Measurements from ENCODE around the gene PDZD8. TPM values are rescaled to one million over a fixed set of nuclear protein-coding genes. Genes with fewer than 3 reads are reported as not detected.
"Not testable (repeated sequence)": the region's sequence is repeated elsewhere in the genome, so short reads cannot be mapped to it uniquely, and the experiment has no call there.

Gene PDZD8
- total RNA-seq, 2 experiments from 2014 or later = 19.7 to 20.4 TPM

GRCh38 chr10:117253908-117254307, 121.3 kb downstream of the PDZD8 start:
- Mint-ChIP-seq H3K9me3 (no peaks in the 10 kb centered on the region), H3K27me3 (peaks cover 19% of the 10 kb centered on the region), H3K4me3 (no peak overlapping the region), H3K36me3 (no peaks in the 10 kb centered on the region), H3K4me1 (peaks cover 3% of the 10 kb centered on the region), H3K27ac (no peak overlapping the region)
- DNase-seq = no peak

GRCh38 chr10:117250411-117250810, 124.8 kb downstream of the PDZD8 start:
- H3K27ac Mint-ChIP-seq = no peak overlapping the region
- no peaks in the 10 kb centered on the region for H3K36me3 Mint-ChIP-seq
- H3K9me3 Mint-ChIP-seq = no peaks in the 10 kb centered on the region
- DNase-seq = no peak
- H3K4me3 Mint-ChIP-seq = no peak overlapping the region
- H3K27me3 Mint-ChIP-seq = peaks cover 30% of the 10 kb centered on the region
- peaks cover 8% of the 10 kb centered on the region for H3K4me1 Mint-ChIP-seq

DNA sequence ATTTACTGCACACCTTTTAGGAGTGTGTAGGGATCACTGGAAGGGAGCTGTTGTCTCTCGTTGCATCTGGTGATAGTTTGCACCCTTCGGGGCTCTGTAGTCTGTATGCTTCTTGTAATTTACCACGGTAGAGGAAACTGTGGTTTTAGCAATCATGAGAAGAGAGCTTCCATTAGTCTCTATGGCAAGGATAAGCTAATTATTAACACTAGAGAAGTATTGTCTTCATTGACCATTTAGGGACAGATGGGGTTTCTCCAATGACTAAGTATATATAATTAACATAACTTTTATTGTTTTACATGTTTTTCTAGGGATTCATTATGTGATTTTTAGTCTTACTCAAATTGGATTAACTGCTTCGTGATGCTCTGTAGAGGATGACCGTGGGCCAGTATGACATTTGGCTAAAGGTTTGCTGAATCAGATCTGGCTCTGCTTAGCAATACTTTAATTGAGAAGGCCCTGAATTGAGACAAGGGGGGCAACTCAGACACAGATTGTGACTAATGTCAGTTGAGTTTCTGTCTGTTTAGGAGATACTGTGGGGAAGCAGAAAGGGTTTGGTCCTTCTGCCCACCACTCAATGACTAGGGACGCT, 125.6 kb downstream of the PDZD8 start:
- H3K27me3 Mint-ChIP-seq = peaks cover 27% of the 10 kb centered on the region
- H3K36me3 Mint-ChIP-seq = no peaks in the 10 kb centered on the region
- no peak overlapping the region for H3K27ac Mint-ChIP-seq
- DNase-seq = no peak
- H3K4me3 Mint-ChIP-seq = no peak overlapping the region
- H3K4me1 Mint-ChIP-seq = peaks cover 8% of the 10 kb centered on the region
- H3K9me3 Mint-ChIP-seq = no peaks in the 10 kb centered on the region

- Mint-ChIP-seq H3K9me3 (no peaks in the 10 kb centered on the region), H3K27ac (no peak overlapping the region), H3K4me1 (peaks cover 8% of the 10 kb centered on the region), H3K36me3 (no peaks in the 10 kb centered on the region), H3K4me3 (no peak overlapping the region), H3K27me3 (peaks cover 31% of the 10 kb centered on the region)
- DNase-seq = no peak
These were observed 126.3 kb downstream of the PDZD8 start for GRCh38 chr10:117248750-117249465.

DNA sequence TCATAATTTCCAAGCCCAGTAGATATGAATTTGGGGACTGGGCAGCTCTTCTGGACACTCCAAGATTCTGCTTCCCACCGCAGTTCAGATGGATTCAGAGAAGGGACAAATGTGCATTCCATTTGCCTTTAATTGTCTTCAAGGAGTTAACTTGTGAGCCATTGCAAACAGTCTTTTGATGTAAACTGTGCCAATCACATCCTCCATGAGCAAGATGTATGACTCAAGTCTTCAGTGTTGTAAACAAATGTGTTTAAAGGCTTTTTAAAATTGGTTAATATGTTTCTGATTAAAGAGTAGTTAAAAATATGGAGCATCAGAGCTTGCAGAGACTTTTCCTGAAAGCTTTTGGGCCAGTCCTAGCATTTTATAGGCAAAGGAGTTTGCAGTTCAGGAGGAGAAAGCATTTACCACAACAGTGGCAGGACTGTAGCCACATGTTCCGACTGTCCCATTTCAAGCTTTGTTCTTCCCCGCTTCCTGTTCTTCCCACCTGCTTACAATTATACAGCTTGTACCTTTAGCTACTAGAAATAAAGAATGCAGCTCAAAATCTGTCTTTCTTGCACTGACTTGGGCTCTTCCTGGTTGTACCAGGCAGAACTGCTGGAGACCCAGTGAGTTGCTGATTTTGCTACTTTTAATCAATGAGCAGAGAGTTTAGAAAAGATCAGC, 128.1 kb downstream of the PDZD8 start:
- Mint-ChIP-seq H3K27me3 (peaks cover 49% of the 10 kb centered on the region), H3K36me3 (no peaks in the 10 kb centered on the region), H3K9me3 (no peaks in the 10 kb centered on the region), H3K4me1 (peaks cover 8% of the 10 kb centered on the region), H3K27ac (no peak overlapping the region), H3K4me3 (no peak overlapping the region)
- DNase-seq = no peak

DNA sequence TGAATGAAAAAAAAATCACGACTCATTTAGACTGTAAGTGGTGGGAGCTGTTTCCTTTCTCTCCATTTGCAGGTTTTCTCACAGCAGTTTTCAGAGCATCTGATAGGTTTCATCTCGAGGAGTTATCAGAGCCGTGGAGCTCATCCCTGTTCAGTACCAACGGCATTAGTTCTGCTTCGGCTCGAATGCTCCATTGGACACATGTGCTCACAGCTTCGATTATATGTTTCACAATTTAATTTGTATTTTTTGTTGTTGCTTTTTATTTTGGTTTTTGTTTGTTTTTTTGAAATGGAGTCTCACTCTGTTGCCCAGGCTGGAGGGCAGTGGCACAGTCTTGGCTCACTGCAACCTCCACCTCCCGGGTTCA, 132.8 kb downstream of the PDZD8 start:
- no peaks in the 10 kb centered on the region for H3K36me3 Mint-ChIP-seq
- H3K27me3 Mint-ChIP-seq = peaks cover 34% of the 10 kb centered on the region
- H3K4me1 Mint-ChIP-seq = peaks cover 9% of the 10 kb centered on the region
- H3K27ac Mint-ChIP-seq = no peak overlapping the region
- DNase-seq = no peak
- H3K9me3 Mint-ChIP-seq = no peaks in the 10 kb centered on the region
- H3K4me3 Mint-ChIP-seq = no peak overlapping the region

GRCh38 chr10:117241541-117242462, 133.4 kb downstream of the PDZD8 start:
- no peak for DNase-seq
- no peak overlapping the region for H3K27ac Mint-ChIP-seq
- H3K4me3 Mint-ChIP-seq = no peak overlapping the region
- peaks cover 4% of the 10 kb centered on the region for H3K4me1 Mint-ChIP-seq
- H3K36me3 Mint-ChIP-seq = no peaks in the 10 kb centered on the region
- peaks cover 28% of the 10 kb centered on the region for H3K27me3 Mint-ChIP-seq
- no peaks in the 10 kb centered on the region for H3K9me3 Mint-ChIP-seq

DNA sequence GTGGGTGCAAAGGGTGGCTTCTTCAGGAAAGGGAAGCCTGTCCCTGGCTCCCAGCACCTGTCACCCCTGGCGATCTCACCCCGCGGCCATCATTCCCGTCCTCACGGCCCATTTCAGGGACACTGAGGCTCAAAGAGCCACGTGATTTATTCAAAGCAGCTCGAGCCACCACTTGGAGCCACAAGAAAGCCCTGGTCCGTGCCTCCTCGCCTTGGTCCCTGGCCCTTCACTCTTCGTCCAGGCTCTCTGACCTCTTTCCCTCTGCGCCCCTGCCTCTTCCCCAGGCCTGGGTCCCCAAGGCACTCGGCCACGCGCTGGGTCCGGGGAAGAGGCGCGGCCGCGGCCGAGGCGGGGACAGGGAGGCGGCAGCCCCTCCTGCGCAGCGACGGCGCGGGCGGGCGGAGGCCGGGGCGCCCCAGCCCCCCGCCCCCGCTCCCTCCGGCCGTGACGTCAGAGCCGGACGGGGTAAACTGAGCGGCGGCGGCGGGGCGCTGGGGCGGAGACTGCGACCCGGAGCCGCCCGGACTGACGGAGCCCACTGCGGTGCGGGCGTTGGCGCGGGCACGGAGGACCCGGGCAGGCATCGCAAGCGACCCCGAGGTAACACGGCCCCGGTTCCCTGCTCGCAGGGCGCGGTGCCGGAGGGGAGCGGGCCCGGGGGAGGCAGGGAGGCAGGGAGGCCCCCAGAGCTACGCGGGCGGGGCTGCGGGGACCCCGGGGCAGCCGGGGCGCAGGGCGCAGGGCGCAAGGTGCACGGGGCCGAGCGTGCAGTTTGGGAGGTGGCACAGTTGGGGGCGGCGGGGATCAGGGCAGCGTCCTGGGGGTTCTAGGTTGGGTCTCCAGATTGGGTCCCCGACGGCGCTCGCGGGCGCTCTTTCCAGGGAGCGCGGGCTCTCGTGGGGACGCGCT, 134.4 kb downstream of the PDZD8 start, which contains the start of gene SLC18A2:
TSS of gene SLC18A2 (plus strand) at position 494 of the 909 bp plus-strand sequence. CDS start 580 bp downstream, outside the sequence.
- H3K4me1 Mint-ChIP-seq = peaks cover 4% of the 10 kb centered on the region
- H3K4me3 Mint-ChIP-seq = no peak within 1 kb of the TSS
- H3K27me3 Mint-ChIP-seq = peaks cover 30% of the 10 kb centered on the region
- H3K27ac Mint-ChIP-seq = no peak within 1 kb of the TSS
- no peak for DNase-seq
- H3K36me3 Mint-ChIP-seq = no peaks in the 10 kb centered on the region
- H3K9me3 Mint-ChIP-seq = no peaks in the 10 kb centered on the region

- H3K4me3 Mint-ChIP-seq = no peak overlapping the region
- no peaks in the 10 kb centered on the region for H3K36me3 Mint-ChIP-seq
- no peak overlapping the region for H3K27ac Mint-ChIP-seq
- H3K4me1 Mint-ChIP-seq = peaks cover 4% of the 10 kb centered on the region
- DNase-seq = no peak
- H3K27me3 Mint-ChIP-seq = peaks cover 31% of the 10 kb centered on the region
- no peaks in the 10 kb centered on the region for H3K9me3 Mint-ChIP-seq
These were observed 135.3 kb downstream of the PDZD8 start for GRCh38 chr10:117239721-117240620.

DNA sequence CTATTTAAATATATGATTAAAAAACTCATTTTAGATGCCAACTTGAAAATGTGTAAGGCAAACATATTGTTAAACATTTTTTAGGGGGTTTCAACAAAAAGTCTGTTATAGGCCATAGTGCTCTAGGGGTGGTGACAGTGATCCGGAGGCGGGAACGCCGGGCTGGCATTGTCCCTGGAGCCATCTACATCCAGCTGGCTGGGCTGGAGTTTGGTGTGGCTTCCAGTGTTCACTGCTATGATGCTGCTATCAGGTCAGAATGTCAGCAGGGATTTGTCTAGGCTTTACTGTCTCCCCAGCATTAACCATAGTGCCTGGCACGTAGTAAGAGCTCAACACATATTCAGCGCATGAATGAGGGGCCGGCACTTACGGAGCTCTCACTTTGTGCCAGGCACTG, 136.2 kb downstream of the PDZD8 start:
- H3K27me3 Mint-ChIP-seq = peaks cover 29% of the 10 kb centered on the region
- H3K4me3 Mint-ChIP-seq = no peak overlapping the region
- no peak overlapping the region for H3K27ac Mint-ChIP-seq
- no peaks in the 10 kb centered on the region for H3K9me3 Mint-ChIP-seq
- no peak for DNase-seq
- no peaks in the 10 kb centered on the region for H3K36me3 Mint-ChIP-seq
- H3K4me1 Mint-ChIP-seq = peaks cover 4% of the 10 kb centered on the region

- no peak overlapping the region for H3K27ac Mint-ChIP-seq
- H3K4me3 Mint-ChIP-seq = no peak overlapping the region
- DNase-seq = no peak
- peaks cover 17% of the 10 kb centered on the region for H3K27me3 Mint-ChIP-seq
- H3K36me3 Mint-ChIP-seq = no peaks in the 10 kb centered on the region
- H3K4me1 Mint-ChIP-seq = peaks cover 4% of the 10 kb centered on the region
- no peaks in the 10 kb centered on the region for H3K9me3 Mint-ChIP-seq
These were observed 137.7 kb downstream of the PDZD8 start for GRCh38 chr10:117237401-117237991.

DNA sequence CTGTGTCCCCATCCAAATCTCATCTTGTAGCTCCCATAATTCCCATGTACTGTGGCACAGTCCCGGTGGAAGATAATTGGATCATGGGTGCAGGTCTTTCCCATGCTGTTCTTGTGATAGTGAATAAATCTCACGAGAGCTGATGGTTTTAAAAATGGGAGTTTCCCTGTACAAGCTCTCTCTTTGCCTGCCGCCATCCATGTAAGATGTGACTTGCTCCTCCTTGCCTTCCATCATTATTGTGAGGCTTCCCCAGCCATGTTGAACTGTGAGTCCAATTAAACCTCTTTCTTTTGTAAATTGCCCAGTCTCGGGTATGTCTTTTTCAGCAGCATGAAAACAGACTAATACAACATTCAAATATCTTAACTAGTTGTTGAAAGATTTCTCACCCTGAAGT, 145.1 kb downstream of the PDZD8 start:
- not testable (repeated sequence) for H3K9me3 Mint-ChIP-seq, H3K27ac Mint-ChIP-seq, H3K36me3 Mint-ChIP-seq

DNA sequence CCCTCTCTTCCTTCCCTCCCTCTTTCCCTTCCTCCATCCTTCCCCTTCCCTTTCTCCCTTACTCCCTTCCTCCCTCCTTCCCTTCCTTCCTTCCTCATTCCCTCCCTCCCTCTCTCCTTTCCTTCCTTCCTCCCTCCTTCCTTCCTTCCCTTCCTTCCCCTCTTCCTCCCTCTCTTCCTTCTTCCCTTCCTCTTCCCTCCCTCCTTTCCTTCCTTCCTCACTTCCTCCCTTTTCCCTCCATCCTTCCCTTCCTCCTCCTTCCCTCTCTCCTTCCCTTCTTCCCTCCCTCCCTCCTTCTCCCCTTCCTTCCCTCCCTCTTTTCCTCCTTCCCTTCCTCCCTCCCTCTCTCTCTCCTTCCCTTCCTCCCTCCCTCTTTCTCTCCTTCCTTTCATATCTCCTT, 147.0 kb downstream of the PDZD8 start:
- no peak overlapping the region for H3K27ac Mint-ChIP-seq
- DNase-seq = no peak
- H3K27me3 Mint-ChIP-seq = peaks cover 50% of the 10 kb centered on the region
- H3K4me1 Mint-ChIP-seq = no peaks in the 10 kb centered on the region
- H3K4me3 Mint-ChIP-seq = no peak overlapping the region
- no peaks in the 10 kb centered on the region for H3K9me3 Mint-ChIP-seq
- no peaks in the 10 kb centered on the region for H3K36me3 Mint-ChIP-seq

More for the DNA sequence above, 145.1 kb downstream of the PDZD8 start:
- H3K27me3 Mint-ChIP-seq = peaks cover 50% of the 10 kb centered on the region
- not testable (repeated sequence) for H3K4me1 Mint-ChIP-seq, H3K4me3 Mint-ChIP-seq, DNase-seq

Measured in activated naive CD8-positive, alpha-beta T cell treated with anti-CD3 and anti-CD28 coated beads for 36 hours (primary cell).